ENCODE data around the gene LSM12. TPM values are rescaled to one million over a fixed set of nuclear protein-coding genes. Genes with fewer than 3 reads are reported as not detected.

Gene LSM12
- total and polyA plus RNA-seq, 8 donors = 31.3 to 53.2 (median 37.2) TPM

DNA sequence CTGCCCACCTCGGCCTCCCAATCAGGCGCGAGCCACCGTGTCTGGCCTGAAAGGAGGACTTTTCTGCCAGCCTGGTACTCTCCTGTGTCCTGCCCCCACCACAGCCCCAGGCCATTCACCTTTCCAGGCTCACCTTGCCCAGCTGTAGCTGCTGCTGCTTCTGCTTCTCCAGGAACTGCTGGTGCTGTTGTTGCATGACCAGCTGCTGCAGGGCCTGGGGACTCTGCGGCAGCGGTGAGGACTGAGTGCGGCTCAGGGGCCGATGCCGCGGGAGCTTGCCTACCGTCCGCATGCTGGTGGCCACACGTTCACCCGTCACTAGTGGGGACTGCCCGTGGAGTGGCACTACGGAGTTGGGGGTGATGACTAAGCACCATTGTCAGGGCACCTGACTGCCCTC is 21.8 kb upstream of the LSM12 start:
- peaks cover 0 to 86% of the 10 kb centered on the region in 2 donors for H3K36me3 ChIP-seq
- intact Hi-C loops (cut with DNase I) = no loop called here
- ATAC-seq = no peak
- peaks cover 0 to 3% of the 10 kb centered on the region in 2 donors for H3K4me1 ChIP-seq
- no peaks in the 10 kb centered on the region for H3K9me3 ChIP-seq
- TF ChIP-seq, protein P1, sequence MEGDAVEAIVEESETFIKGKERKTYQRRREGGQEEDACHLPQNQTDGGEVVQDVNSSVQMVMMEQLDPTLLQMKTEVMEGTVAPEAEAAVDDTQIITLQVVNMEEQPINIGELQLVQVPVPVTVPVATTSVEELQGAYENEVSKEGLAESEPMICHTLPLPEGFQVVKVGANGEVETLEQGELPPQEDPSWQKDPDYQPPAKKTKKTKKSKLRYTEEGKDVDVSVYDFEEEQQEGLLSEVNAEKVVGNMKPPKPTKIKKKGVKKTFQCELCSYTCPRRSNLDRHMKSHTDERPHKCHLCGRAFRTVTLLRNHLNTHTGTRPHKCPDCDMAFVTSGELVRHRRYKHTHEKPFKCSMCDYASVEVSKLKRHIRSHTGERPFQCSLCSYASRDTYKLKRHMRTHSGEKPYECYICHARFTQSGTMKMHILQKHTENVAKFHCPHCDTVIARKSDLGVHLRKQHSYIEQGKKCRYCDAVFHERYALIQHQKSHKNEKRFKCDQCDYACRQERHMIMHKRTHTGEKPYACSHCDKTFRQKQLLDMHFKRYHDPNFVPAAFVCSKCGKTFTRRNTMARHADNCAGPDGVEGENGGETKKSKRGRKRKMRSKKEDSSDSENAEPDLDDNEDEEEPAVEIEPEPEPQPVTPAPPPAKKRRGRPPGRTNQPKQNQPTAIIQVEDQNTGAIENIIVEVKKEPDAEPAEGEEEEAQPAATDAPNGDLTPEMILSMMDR (IDR thresholded peaks at IDR 0.05) = no peak
- no peak overlapping the region for H3K4me3 ChIP-seq
- DNase-seq = no peak
- no peaks in the 10 kb centered on the region for H3K27me3 ChIP-seq
- H3K27ac ChIP-seq = no peak overlapping the region

DNA sequence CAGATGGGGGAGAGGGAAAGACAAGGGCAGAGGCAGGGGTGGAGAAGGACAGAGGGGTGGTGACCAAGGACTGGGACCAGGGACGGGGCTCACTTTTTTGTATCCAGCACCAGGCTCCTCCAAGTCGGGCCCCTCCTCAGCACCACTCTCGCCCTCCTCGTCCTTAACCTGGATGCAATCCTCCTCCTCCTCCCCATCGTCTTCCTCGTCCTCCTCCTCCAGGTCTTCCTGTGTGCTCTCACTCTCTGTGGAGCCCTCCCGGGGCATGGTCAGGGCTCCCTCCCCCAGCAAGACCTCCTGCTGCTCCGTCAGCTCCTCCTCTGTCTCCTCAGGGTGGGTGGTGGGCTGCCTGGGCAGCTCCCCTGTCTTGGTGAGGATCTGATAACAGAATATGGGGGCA is 20.8 kb upstream of the LSM12 start:
- DNase-seq = no peak
- TF ChIP-seq, protein P1 (IDR thresholded peaks at IDR 0.05) = no peak
- peaks cover 0 to 86% of the 10 kb centered on the region in 2 donors for H3K36me3 ChIP-seq
- H3K4me3 ChIP-seq = no peak overlapping the region
- peaks cover 0 to 3% of the 10 kb centered on the region in 2 donors for H3K4me1 ChIP-seq
- intact Hi-C loops (cut with DNase I) = no loop called here
- no peak for ATAC-seq
- no peaks in the 10 kb centered on the region for H3K27me3 ChIP-seq
- no peak overlapping the region for H3K27ac ChIP-seq
- H3K9me3 ChIP-seq = no peaks in the 10 kb centered on the region

DNA sequence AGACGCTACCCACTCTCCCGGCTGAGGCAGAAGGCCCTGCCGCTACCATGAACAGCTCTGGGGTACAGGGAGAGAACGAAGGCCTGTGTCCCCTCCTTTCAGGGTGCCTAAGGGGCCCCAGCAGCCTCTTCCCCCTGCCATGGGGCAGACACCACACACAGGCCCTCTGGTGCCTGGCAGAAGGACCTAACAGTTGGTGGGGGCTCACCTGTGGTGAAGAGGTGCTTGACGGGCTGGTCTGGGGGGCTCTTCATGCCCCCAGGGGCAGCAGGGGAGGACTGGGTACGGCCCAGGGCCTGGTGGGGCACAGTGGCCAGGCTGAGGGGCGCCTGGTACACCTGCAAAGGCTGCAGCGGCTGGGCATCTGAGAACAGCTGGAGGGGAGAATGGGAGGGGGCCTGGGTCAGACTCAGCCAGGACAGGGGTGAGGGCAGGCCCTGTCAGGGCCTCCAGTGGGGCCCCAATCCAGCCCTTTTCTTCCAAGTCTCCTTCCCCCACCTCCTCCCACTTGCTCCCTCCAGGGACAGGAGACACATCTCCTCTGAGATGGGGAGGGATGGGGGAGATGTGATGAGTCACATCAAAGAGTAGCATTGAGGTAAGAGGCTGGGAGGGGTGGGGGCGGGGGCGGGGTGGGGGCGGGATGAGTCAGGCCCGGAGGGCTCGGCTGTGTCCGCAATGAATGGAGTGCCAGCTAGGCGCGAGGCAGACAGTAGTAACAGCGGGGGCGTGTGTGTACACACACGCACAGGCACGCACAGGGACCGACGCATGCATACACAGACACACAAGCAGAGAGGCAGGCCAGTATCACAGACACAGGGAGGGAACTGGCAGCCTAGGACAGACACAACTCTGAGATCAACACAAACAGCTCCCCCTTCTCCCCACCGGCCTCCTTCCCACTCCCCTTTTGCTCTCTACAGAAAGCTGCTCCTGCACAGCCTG is 20.2 kb upstream of the LSM12 start:
- DNase-seq = peak in 1 of 4 donors; percentile 57

DNA sequence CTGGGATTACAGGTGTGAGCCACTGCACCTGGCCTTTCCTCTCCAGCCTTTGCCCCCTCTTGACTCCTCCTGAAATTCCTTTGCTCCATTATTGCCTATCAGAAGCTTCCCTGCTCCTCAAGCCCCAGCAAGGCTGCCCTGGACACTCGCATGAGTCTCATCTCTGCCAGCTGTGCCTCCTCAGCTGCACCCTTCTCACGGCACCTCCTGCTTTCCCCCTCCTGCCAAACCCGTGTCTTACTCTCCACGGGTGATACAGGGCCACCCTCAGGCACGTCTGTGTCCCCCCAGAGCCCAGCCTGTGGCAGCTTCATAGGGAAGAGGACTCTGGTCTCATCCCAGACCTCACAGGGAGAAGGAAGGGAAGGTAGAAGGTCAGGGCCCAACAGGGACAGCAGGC is 19.4 kb upstream of the LSM12 start:
- no peaks in the 10 kb centered on the region for H3K27me3 ChIP-seq
- H3K4me1 ChIP-seq = peaks cover 0 to 3% of the 10 kb centered on the region in 2 donors
- no peaks in the 10 kb centered on the region for H3K9me3 ChIP-seq
- no peak for DNase-seq
- no peak for ATAC-seq
- peaks cover 0 to 84% of the 10 kb centered on the region in 2 donors for H3K36me3 ChIP-seq
- intact Hi-C loops (cut with DNase I) = no loop called here
- H3K4me3 ChIP-seq = no peak overlapping the region
- no peak overlapping the region for H3K27ac ChIP-seq
- TF ChIP-seq, protein P1 (IDR thresholded peaks at IDR 0.05) = no peak

More for the DNA sequence above, 20.2 kb upstream of the LSM12 start:
- Histone ChIP-seq H3K27me3 (no peaks in the 10 kb centered on the region), H3K36me3 (peaks cover 0 to 86% of the 10 kb centered on the region in 2 donors), H3K27ac (no peak overlapping the region), H3K4me1 (peaks cover 0 to 3% of the 10 kb centered on the region in 2 donors), H3K9me3 (no peaks in the 10 kb centered on the region), H3K4me3 (no peak overlapping the region)
- peak; percentile 56 for ATAC-seq
- intact Hi-C loops (cut with DNase I) = no loop called here
- TF ChIP-seq, protein P1 (IDR thresholded peaks at IDR 0.05) = no peak

DNA sequence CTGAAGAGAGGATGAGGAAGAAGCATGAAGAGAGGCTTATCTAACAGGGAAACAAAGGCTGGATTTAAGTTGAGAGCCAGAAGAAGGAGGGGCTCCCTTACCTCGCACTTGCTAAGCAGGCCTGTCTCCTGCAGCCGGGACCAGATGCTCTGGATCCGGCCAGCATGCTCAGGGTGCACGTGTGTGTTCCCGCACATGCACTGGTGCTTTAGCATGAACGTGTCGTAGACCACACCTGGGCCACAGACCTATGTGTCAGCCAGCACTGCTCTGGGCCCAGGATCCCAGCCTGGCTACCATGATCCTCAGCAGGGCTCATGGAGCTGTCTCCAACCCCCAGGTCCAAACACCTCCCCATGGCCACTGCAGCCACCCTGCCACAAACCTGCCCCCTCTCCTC is 18.4 kb upstream of the LSM12 start:
- Histone ChIP-seq H3K4me1 (peaks cover 0 to 3% of the 10 kb centered on the region in 2 donors), H3K36me3 (peaks cover 0 to 87% of the 10 kb centered on the region in 2 donors), H3K27me3 (no peaks in the 10 kb centered on the region), H3K27ac (no peak overlapping the region), H3K4me3 (no peak overlapping the region), H3K9me3 (no peaks in the 10 kb centered on the region)
- DNase-seq = no peak
- intact Hi-C loops (cut with DNase I) = no loop called here
- TF ChIP-seq, protein P1 (IDR thresholded peaks at IDR 0.05) = no peak
- no peak for ATAC-seq

Data from left lung (tissue), 10 donors.